ENCODE measurements around the gene DDN. TPM values are rescaled to one million over a fixed set of nuclear protein-coding genes. Genes with fewer than 3 reads are reported as not detected.

The DDN gene
- polyA plus RNA-seq, 1 of the 3 experiments (the other 2 are of a cell fraction): 0.20 TPM

DNA sequence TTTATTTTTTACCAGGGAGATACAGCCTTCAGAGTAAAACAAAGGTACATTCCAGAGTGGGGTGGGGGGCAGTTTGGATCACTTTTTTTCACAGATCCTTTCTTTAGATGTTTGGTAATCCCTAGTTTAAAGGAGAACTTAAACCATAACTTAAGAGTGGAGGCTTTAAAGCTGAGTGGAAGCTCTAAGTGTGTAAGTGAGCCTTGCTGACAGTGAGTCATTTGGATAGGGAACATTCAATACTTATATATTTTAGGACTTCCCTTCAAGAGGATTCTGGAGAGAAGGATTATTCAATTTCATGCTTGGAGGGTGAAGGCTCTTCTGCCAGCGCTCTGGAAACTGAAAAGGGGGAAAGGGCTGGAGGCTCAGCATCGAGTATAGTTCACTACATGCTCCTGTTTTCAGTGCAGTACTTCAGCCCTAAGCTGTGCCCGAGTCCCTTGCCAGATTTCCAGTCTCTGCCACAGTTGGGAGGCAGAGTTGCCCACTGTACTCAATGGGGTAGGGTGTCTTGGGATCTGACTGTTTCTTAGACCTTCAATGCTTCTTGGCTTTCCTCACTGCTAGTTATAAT, 11.0 kb upstream of the DDN start:
- TF ChIP-seq, protein P1, sequence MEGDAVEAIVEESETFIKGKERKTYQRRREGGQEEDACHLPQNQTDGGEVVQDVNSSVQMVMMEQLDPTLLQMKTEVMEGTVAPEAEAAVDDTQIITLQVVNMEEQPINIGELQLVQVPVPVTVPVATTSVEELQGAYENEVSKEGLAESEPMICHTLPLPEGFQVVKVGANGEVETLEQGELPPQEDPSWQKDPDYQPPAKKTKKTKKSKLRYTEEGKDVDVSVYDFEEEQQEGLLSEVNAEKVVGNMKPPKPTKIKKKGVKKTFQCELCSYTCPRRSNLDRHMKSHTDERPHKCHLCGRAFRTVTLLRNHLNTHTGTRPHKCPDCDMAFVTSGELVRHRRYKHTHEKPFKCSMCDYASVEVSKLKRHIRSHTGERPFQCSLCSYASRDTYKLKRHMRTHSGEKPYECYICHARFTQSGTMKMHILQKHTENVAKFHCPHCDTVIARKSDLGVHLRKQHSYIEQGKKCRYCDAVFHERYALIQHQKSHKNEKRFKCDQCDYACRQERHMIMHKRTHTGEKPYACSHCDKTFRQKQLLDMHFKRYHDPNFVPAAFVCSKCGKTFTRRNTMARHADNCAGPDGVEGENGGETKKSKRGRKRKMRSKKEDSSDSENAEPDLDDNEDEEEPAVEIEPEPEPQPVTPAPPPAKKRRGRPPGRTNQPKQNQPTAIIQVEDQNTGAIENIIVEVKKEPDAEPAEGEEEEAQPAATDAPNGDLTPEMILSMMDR (IDR thresholded peaks at IDR 0.05): no peak
- TF ChIP-seq EZH2phosphoT487 (IDR thresholded peaks at IDR 0.05; ENCODE audit: borderline replicate concordance, low read depth): no peak
- TF ChIP-seq, protein P2, sequence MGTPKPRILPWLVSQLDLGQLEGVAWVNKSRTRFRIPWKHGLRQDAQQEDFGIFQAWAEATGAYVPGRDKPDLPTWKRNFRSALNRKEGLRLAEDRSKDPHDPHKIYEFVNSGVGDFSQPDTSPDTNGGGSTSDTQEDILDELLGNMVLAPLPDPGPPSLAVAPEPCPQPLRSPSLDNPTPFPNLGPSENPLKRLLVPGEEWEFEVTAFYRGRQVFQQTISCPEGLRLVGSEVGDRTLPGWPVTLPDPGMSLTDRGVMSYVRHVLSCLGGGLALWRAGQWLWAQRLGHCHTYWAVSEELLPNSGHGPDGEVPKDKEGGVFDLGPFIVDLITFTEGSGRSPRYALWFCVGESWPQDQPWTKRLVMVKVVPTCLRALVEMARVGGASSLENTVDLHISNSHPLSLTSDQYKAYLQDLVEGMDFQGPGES (IDR thresholded peaks at IDR 0.05; ENCODE audit: low read depth, low read length): no peak
- TF ChIP-seq GATA2 (CRISPR knock-in tag; IDR thresholded peaks at IDR 0.05): no peak
- TF ChIP-seq JUND (IDR thresholded peaks at IDR 0.05): no peak
- TF ChIP-seq, protein P3, sequence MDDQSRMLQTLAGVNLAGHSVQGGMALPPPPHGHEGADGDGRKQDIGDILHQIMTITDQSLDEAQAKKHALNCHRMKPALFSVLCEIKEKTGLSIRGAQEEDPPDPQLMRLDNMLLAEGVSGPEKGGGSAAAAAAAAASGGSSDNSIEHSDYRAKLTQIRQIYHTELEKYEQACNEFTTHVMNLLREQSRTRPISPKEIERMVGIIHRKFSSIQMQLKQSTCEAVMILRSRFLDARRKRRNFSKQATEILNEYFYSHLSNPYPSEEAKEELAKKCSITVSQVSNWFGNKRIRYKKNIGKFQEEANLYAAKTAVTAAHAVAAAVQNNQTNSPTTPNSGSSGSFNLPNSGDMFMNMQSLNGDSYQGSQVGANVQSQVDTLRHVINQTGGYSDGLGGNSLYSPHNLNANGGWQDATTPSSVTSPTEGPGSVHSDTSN (IDR thresholded peaks at IDR 0.05): no peak
- TF ChIP-seq YY1 (IDR thresholded peaks at IDR 0.05; ENCODE audit: low read depth): no peak
- no peak for TF ChIP-seq NRF1 (IDR thresholded peaks at IDR 0.05; ENCODE audit: low read depth, low read length)
- TF ChIP-seq SIN3A (IDR thresholded peaks at IDR 0.05; ENCODE audit: borderline replicate concordance, low read depth, low read length): no peak
- TF ChIP-seq SMC3 (IDR thresholded peaks at IDR 0.05; ENCODE audit: low read depth, low read length): no peak
- TF ChIP-seq, protein P4, sequence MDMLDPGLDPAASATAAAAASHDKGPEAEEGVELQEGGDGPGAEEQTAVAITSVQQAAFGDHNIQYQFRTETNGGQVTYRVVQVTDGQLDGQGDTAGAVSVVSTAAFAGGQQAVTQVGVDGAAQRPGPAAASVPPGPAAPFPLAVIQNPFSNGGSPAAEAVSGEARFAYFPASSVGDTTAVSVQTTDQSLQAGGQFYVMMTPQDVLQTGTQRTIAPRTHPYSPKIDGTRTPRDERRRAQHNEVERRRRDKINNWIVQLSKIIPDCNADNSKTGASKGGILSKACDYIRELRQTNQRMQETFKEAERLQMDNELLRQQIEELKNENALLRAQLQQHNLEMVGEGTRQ (IDR thresholded peaks at IDR 0.05; ENCODE audit: borderline replicate concordance, low read depth, low read length): no peak
- TF ChIP-seq, protein P5, sequence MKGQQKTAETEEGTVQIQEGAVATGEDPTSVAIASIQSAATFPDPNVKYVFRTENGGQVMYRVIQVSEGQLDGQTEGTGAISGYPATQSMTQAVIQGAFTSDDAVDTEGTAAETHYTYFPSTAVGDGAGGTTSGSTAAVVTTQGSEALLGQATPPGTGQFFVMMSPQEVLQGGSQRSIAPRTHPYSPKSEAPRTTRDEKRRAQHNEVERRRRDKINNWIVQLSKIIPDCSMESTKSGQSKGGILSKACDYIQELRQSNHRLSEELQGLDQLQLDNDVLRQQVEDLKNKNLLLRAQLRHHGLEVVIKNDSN (IDR thresholded peaks at IDR 0.05; ENCODE audit: borderline replicate concordance, low read depth): no peak
- no peak for TF ChIP-seq TAF1 (IDR thresholded peaks at IDR 0.05; ENCODE audit: borderline replicate concordance, low read depth, low read length)
- no peak for TF ChIP-seq RCOR1 (IDR thresholded peaks at IDR 0.05; ENCODE audit: low read length)
- Histone ChIP-seq H3K27ac (ENCODE audit: low read depth in 2 of 2, low read length in 1 of 2) (no peak overlapping the region), H4K20me1 (ENCODE audit: insufficient read depth) (no peaks in the 10 kb centered on the region; the same call in none of the 2 replicates), H3K27me3 (ENCODE audit: insufficient read depth) (no peaks in the 10 kb centered on the region), H3K9ac (no peak overlapping the region), H3K79me2 (ENCODE audit: insufficient read depth) (peaks cover 8% of the 10 kb centered on the region), H3K9me3 (no peaks in the 10 kb centered on the region), H2AFZ (ENCODE audit: low read depth) (no peak overlapping the region), H3F3A (replicated peaks; ENCODE audit: insufficient read depth) (no peaks in the 10 kb centered on the region), H3K4me3 (ENCODE audit: low read depth in 2 of 2, low read length in 1 of 2) (no peak overlapping the region), H3K36me3 (replicated peaks in 1 of 2; ENCODE audit: control insufficient read depth in 1 of 2, insufficient read depth in 2 of 2, low read length in 1 of 2) (peaks cover 20 to 47% of the 10 kb centered on the region in 2 experiments), H3K4me2 (no peak overlapping the region), H3K4me1 (ENCODE audit: control insufficient read depth in 1 of 2, insufficient read depth in 2 of 2, low read depth in 1 of 2, low read length in 1 of 2) (no peaks in the 10 kb centered on the region), H3K9me2 (no peaks in the 10 kb centered on the region)
- DNase-seq: no peak
- POLR2A ChIA-PET: no interaction called here
- CTCF ChIA-PET: interaction anchor here (11.3 kb wide), 1 partner anchor 11 kb away, joined by 136 read pairs; the partner anchor contains the start of gene DDN
- 83% methylated on average over 3 of the region's 3 CpGs for WGBS (ENCODE audit: low lambda C conversion rate)
